Measurements from ENCODE around the gene ZBTB7C.

DNA sequence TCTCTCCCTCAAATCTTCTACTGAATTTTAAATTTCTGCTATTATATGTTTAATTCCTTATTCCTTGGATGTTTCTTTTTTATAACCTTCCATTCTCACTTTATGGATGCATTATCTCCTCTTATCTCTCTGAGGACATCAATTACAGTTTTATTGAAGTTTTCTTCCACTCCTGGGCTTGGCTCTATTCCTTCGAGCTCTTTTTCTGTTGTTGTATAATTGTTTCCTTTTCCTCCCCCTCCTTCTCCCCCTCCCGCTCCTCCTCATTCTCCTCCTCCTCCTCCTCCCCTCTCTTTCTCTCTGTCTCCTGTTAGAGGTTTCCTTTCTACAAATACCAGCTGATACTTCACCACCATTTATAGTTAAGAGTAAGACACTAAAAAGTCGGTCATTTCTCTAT lies 209.8 kb downstream of the ZBTB7C start:
- TF ChIP-seq, protein P1, sequence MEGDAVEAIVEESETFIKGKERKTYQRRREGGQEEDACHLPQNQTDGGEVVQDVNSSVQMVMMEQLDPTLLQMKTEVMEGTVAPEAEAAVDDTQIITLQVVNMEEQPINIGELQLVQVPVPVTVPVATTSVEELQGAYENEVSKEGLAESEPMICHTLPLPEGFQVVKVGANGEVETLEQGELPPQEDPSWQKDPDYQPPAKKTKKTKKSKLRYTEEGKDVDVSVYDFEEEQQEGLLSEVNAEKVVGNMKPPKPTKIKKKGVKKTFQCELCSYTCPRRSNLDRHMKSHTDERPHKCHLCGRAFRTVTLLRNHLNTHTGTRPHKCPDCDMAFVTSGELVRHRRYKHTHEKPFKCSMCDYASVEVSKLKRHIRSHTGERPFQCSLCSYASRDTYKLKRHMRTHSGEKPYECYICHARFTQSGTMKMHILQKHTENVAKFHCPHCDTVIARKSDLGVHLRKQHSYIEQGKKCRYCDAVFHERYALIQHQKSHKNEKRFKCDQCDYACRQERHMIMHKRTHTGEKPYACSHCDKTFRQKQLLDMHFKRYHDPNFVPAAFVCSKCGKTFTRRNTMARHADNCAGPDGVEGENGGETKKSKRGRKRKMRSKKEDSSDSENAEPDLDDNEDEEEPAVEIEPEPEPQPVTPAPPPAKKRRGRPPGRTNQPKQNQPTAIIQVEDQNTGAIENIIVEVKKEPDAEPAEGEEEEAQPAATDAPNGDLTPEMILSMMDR (IDR thresholded peaks at IDR 0.05) = no peak
- no peak for TF ChIP-seq POLR2A (IDR thresholded peaks at IDR 0.05)
